ENCODE data around the gene PTTG2.

- TF ChIP-seq CTCF (IDR thresholded peaks at IDR 0.05) (no peak), POLR2A (IDR thresholded peaks at IDR 0.05) (no peak)
Observed at GRCh38 chr4:37989398-37990260, 29.4 kb downstream of the PTTG2 start.
